AG04450 (cell line): Measurements from ENCODE around the gene EEF1A2. TPM values are rescaled to one million over a fixed set of nuclear protein-coding genes. Genes with fewer than 3 reads are reported as not detected.

Source experiments
- CTCF ChIA-PET: fragments of 300-600, 350-600 bp; formaldehyde crosslinking; extraction: SDS; loops from one replicate; lab custom pipeline; 2022; ENCODE audit warnings: antibody characterized with exemption, inconsistent platforms; lab: Charles Lee
- POLR2A ChIA-PET: fragments of 350-600 bp; formaldehyde crosslinking; extraction: SDS; loops from one replicate; lab custom pipeline; 2021; ENCODE audit warnings: antibody characterized with exemption, inconsistent platforms; lab: Yijun Ruan, JAX
- DNase-seq: peaks from one replicate; pipeline ENCODE4 v3.0.0-alpha.2; 2011; ENCODE audit warnings: low read depth, low spot score
- H3K27ac ChIP-seq: one replicate; pipeline ENCODE4 v1.5.1; 2012; ENCODE audit warnings: low read depth, low read length, control low read depth
- H3K27me3 ChIP-seq: one replicate; pipeline ENCODE4 v1.6.0; 2012; ENCODE audit warnings: low read length; ENCODE audit not compliant: control insufficient read depth, insufficient read depth
- H3K4me3 ChIP-seq: 2 replicates; pipeline ENCODE4 v1.5.1; 2011; ENCODE audit warnings: mild to moderate bottlenecking, low read depth, low read length, control low read depth
- H3K9me3 ChIP-seq: 2 replicates; pipeline ENCODE4 v1.5.1; 2012; ENCODE audit warnings: low read length; ENCODE audit not compliant: control insufficient read depth, insufficient read depth
- CTCF ChIP-seq: IDR thresholded peaks from 2 replicates; pipeline ENCODE4 v1.5.1; 2011; ENCODE audit warnings: low read depth, low read length, control low read depth, inconsistent platforms
- polyA plus RNA-seq: library from polyadenylated mRNA; depleted of rRNA; stranded (reverse); fragments of >200 nt; gene quantifications from 2 replicates; pipeline ENCODE4 v1.2.3, GENCODE V29; 2011

EEF1A2 gene
- polyA plus RNA-seq, 1 experiment: 0.94 TPM

- peaks cover 46% of the 10 kb centered on the region for H3K27me3 ChIP-seq
- no peak overlapping the region for H3K27ac ChIP-seq
- POLR2A ChIA-PET: no interaction called here
- DNase-seq: no peak
- CTCF ChIA-PET: no interaction called here
- no peak for TF ChIP-seq CTCF
- H3K4me3 ChIP-seq: no peak overlapping the region
- no peaks in the 10 kb centered on the region; the same call in 1 of the 2 replicates for H3K9me3 ChIP-seq
Measured at GRCh38 chr20:63477061-63477616, 21.7 kb downstream of the EEF1A2 start.

GRCh38 chr20:63475209-63475608 lies 23.7 kb downstream of the EEF1A2 start:
- Histone ChIP-seq H3K27me3 (peaks cover 55% of the 10 kb centered on the region), H3K4me3 (no peak overlapping the region), H3K9me3 (no peaks in the 10 kb centered on the region; the same call in 1 of the 2 replicates), H3K27ac (no peak overlapping the region)
- POLR2A ChIA-PET: no interaction called here
- no peak for TF ChIP-seq CTCF
- CTCF ChIA-PET: no interaction called here
- DNase-seq: no peak

- CTCF ChIA-PET: no interaction called here
- Histone ChIP-seq H3K4me3 (no peak overlapping the region), H3K27ac (no peak overlapping the region), H3K9me3 (no peaks in the 10 kb centered on the region; the same call in 1 of the 2 replicates), H3K27me3 (peaks cover 55% of the 10 kb centered on the region)
- POLR2A ChIA-PET: no interaction called here
- no peak for TF ChIP-seq CTCF
- no peak for DNase-seq
Measured at GRCh38 chr20:63473555-63474449, 25.1 kb downstream of the EEF1A2 start.

- Histone ChIP-seq H3K4me3 (no peak overlapping the region), H3K9me3 (no peaks in the 10 kb centered on the region; the same call in 1 of the 2 replicates), H3K27me3 (peaks cover 57% of the 10 kb centered on the region), H3K27ac (no peak overlapping the region)
- ChIA-PET CTCF (no interaction called here), POLR2A (no interaction called here)
- DNase-seq: no peak
- no peak for TF ChIP-seq CTCF
Measured at GRCh38 chr20:63472862-63473390, 26.0 kb downstream of the EEF1A2 start.
